Panc1 (cell line): ENCODE results near the gene NTM. TPM values are rescaled to one million over a fixed set of nuclear protein-coding genes. Genes with fewer than 3 reads are reported as not detected.
"Not testable (repeated sequence)": the region's sequence is repeated elsewhere in the genome, so short reads cannot be mapped to it uniquely, and the experiment has no call there.

Experiments used
- ATAC-seq: fragments of 200-7000 bp; cut with Tn5 transposase; 2 replicates; pipeline ENCODE4 v1.9.1; 2020; ENCODE audit warnings: mild to moderate bottlenecking, moderate library complexity
- BruUV-seq: library from RNA; stranded (reverse); fragments of 400-500 nt; replicated peaks from 2 replicates; lab custom pipeline; 2021; lab: Mats Ljungman, UMichigan
- CTCF ChIA-PET: fragments of 300-600 bp; sonication (Branson Sonifier 250); formaldehyde crosslinking; loops from one replicate; lab custom pipeline; 2022; ENCODE audit warnings: antibody characterized with exemption; lab: Charles Lee
- POLR2A ChIA-PET: fragments of 300-600 bp; sonication (Branson Sonifier 250); formaldehyde crosslinking; loops from one replicate; lab custom pipeline; 2022; ENCODE audit warnings: antibody characterized with exemption; lab: Charles Lee
- DNase-seq: peaks from one replicate; pipeline ENCODE4 v3.0.0-alpha.2; 2010; ENCODE audit warnings: low read depth, low spot score
- H3K27ac ChIP-seq: 2 replicates; pipeline ENCODE4 v1.5.1; 2011; ENCODE audit warnings: mild to moderate bottlenecking, low read length, inconsistent platforms
- H3K27me3 ChIP-seq: fragments of 200-500 bp; sonication (Bioruptor generic); 2 replicates; pipeline ENCODE4 v1.6.0; 2014; ENCODE audit warnings: low read length, inconsistent platforms; ENCODE audit not compliant: control insufficient read depth, insufficient read depth
- H3K36me3 ChIP-seq: fragments of 200-500 bp; sonication (Bioruptor generic); 2 replicates; pipeline ENCODE4 v1.5.1; 2014; ENCODE audit warnings: inconsistent platforms, mild to moderate bottlenecking, low read length, moderate library complexity; ENCODE audit not compliant: control insufficient read depth, insufficient read depth
- H3K4me1 ChIP-seq: 2 replicates; pipeline ENCODE4 v1.5.1; 2011; ENCODE audit warnings: inconsistent platforms, mild to moderate bottlenecking, low read length, moderate library complexity; ENCODE audit not compliant: control insufficient read depth, insufficient read depth
- H3K4me3 ChIP-seq, 2 experiments: 2 replicates each; pipeline ENCODE4 v1.5.1; 2011 to 2012; ENCODE audit warnings: low read depth in 2 of 2, low read length in 2 of 2, mild to moderate bottlenecking in 2 of 2, inconsistent platforms in 1 of 2, moderate library complexity in 1 of 2
- H3K9me3 ChIP-seq: fragments of 200-500 bp; sonication (Bioruptor generic); 2 replicates; pipeline ENCODE4 v1.5.1; 2014; ENCODE audit warnings: low read depth, mild to moderate bottlenecking, inconsistent platforms, low read length, moderate library complexity; ENCODE audit not compliant: control insufficient read depth, insufficient read depth
- CTCF ChIP-seq: fragments of 450-650 bp; IDR thresholded peaks from 2 replicates; pipeline ENCODE4 v1.5.1; 2017; ENCODE audit warnings: mild to moderate bottlenecking
- POLR2AphosphoS5 ChIP-seq: IDR thresholded peaks from 2 replicates; pipeline ENCODE4 v1.6.1; 2012; ENCODE audit warnings: mild to moderate bottlenecking, low read depth, low read length, moderate library complexity
- REST ChIP-seq, 2 experiments: IDR thresholded peaks; 2 replicates each; pipeline ENCODE4 v1.6.1; 2011 to 2012; ENCODE audit warnings: low read depth in 2 of 2, control low read depth in 1 of 2, low read length in 1 of 2, mild to moderate bottlenecking in 1 of 2, moderate library complexity in 1 of 2; ENCODE audit not compliant: insufficient read depth in 1 of 2
- SIN3A ChIP-seq: IDR thresholded peaks from 2 replicates; pipeline ENCODE4 v1.6.1; 2012; ENCODE audit warnings: low read depth, mild to moderate bottlenecking, low read length, moderate library complexity, borderline replicate concordance; ENCODE audit not compliant: insufficient read depth
- TCF7L2 ChIP-seq: IDR thresholded peaks from 2 replicates; pipeline ENCODE4 v1.6.1; 2011; ENCODE audit warnings: mild to moderate bottlenecking, low read depth, low read length, inconsistent platforms
- in situ Hi-C: cut with HindIII; loops from 2 replicates; pipeline ENCODE4 v1.10.0; 2016; ENCODE audit warnings: low sequenced_read_pairs, low pct_unique_long_range_greater_than_20kb
- intact Hi-C: fragments of 100-400 bp; cut with micrococcal nuclease; formaldehyde crosslinking; loops from one replicate; pipeline ENCODE4 v1.10.0; 2022; ENCODE audit not compliant: unreplicated experiment
- total RNA-seq: library from RNA; stranded (reverse); gene quantifications from one replicate; pipeline ENCODE4 v1.2.1, GENCODE V29; 2021; ENCODE audit not compliant: unreplicated experiment

Gene NTM
- total RNA-seq, 1 experiment from 2014 or later, result 0.10 TPM

- CTCF ChIA-PET, POLR2A ChIA-PET, ATAC-seq, H3K4me1 ChIP-seq, intact Hi-C loops, H3K27ac ChIP-seq, H3K27me3 ChIP-seq, in situ Hi-C loops, DNase-seq, BruUV-seq, H3K4me3 ChIP-seq, H3K36me3 ChIP-seq, H3K9me3 ChIP-seq: not testable (repeated sequence)
Observed at GRCh38 chr11:131424257-131424876, 54.0 kb downstream of the NTM start.

DNA sequence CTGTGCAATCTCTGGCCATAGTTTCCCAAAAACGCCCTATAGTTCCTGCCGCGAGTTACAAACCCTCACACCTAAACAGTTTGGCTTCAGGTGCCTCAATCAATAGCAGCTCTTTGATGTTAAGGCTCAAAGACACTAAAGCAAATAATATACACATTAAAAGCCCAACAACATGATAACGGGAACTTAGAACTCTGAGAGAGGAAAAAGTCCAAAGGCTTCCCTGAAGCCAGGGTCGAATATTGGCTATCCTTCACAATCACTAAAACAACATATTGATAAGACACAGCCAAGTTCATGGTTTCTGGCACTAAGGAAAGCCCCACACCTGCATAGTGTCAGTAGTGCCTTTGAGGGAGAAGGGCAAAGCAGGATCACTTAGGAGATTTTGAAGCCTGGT, 54.9 kb downstream of the NTM start:
- no TSS peak for BruUV-seq
- H3K27ac ChIP-seq, result no peak overlapping the region
- H3K4me1 ChIP-seq, result no peaks in the 10 kb centered on the region
- no peaks in the 10 kb centered on the region for H3K9me3 ChIP-seq
- no peaks in the 10 kb centered on the region; the same call in 1 of the 2 replicates for H3K27me3 ChIP-seq
- intact Hi-C loops (no loop called here), in situ Hi-C loops (no loop called here)
- TF ChIP-seq POLR2AphosphoS5 (no peak), CTCF (no peak), REST (IDR thresholded peaks at IDR 0.05; ENCODE audit: insufficient read depth in 1 of 2, low read depth in 2 of 2, low read length in 1 of 2) (no peak), TCF7L2 (no peak), SIN3A (no peak)
- POLR2A ChIA-PET, result no interaction called here
- H3K36me3 ChIP-seq, result no peaks in the 10 kb centered on the region
- DNase-seq, result no peak
- ATAC-seq, result no peak
- CTCF ChIA-PET, result no interaction called here
- no peak overlapping the region for H3K4me3 ChIP-seq

DNA sequence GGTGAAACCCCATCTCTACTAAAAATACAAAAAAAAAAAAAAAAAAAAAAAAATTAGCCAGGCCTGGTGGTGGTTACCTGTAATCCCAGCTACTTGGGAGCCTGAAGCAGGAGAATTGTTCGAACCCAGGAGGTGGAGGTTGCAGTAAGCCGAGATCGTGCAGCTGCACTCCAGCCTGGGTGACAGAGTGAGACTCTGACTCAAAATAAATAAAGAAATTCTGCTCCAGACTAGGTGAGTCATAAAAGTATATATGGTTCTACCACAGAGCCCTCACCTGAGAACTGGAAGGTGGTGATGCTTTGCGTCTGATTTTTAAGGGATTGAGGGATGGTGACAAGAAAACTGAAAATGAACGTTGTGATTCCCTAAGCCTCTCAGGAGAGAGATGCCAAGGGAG, 58.4 kb downstream of the NTM start:
- Histone ChIP-seq H3K4me3 (no peak overlapping the region), H3K36me3 (no peaks in the 10 kb centered on the region), H3K27me3 (no peaks in the 10 kb centered on the region; the same call in 1 of the 2 replicates), H3K27ac (no peak overlapping the region), H3K4me1 (no peaks in the 10 kb centered on the region), H3K9me3 (no peaks in the 10 kb centered on the region)
- no peak for TF ChIP-seq CTCF
- no peak for TF ChIP-seq POLR2AphosphoS5
- no peak for TF ChIP-seq TCF7L2
- TF ChIP-seq REST (IDR thresholded peaks at IDR 0.05; ENCODE audit: insufficient read depth in 1 of 2, low read depth in 2 of 2, low read length in 1 of 2), result no peak
- no peak for TF ChIP-seq SIN3A
- ChIA-PET POLR2A (no interaction called here), CTCF (no interaction called here)
- in situ Hi-C loops, result no loop called here
- intact Hi-C loops, result no loop called here
- ATAC-seq (no peak), DNase-seq (no peak)
- BruUV-seq, result no TSS peak
